ENCODE data around the gene AKIRIN1.
"Not testable (repeated sequence)": the region's sequence is repeated elsewhere in the genome, so short reads cannot be mapped to it uniquely, and the experiment has no call there.

Gene AKIRIN1

DNA sequence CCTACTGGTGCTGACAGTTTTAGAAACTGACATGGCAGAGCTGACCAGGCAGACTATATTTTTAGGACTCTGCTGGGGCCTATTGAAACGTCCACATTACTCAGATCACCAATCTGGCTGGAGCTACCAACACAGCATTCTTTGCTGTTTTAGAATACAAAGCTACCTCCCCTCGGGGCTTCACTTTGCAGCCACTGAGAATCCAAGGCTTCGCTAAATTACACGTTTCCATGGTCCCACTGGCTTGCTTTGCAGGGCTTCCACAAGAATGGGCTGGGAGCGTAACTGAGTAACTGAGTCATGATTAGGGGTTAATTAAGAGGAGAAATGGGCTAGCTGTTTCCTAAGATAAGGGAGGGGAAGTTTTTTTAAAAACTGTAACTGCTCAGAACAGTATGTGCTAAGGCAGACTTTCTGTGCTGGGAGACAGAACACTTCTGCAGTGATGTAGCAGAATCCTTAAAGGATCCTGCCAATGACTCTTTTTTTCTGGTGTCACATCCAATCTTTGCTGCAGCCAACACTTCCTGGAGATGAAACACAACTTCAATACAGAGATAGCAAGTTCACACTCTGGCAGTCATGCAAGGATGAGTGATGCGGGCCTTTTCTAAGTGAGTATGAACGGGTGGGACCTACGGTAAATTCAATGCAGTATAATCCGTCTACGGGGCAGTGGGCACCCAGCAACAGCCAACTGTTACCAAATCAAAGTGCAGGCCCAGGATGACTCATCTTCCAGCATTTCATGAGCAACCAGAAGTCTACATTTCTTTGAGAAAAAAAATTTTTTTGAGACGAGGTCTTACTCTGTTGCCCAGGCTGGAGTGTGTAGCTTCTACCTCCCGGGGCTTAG lies 56.5 kb downstream of the AKIRIN1 start:
- TF ChIP-seq, protein P1, sequence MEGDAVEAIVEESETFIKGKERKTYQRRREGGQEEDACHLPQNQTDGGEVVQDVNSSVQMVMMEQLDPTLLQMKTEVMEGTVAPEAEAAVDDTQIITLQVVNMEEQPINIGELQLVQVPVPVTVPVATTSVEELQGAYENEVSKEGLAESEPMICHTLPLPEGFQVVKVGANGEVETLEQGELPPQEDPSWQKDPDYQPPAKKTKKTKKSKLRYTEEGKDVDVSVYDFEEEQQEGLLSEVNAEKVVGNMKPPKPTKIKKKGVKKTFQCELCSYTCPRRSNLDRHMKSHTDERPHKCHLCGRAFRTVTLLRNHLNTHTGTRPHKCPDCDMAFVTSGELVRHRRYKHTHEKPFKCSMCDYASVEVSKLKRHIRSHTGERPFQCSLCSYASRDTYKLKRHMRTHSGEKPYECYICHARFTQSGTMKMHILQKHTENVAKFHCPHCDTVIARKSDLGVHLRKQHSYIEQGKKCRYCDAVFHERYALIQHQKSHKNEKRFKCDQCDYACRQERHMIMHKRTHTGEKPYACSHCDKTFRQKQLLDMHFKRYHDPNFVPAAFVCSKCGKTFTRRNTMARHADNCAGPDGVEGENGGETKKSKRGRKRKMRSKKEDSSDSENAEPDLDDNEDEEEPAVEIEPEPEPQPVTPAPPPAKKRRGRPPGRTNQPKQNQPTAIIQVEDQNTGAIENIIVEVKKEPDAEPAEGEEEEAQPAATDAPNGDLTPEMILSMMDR (IDR thresholded peaks at IDR 0.05) = no peak
- DNase-seq = no peak
- Mint-ChIP-seq H3K27ac (no peak overlapping the region), H3K9me3 (no peaks in the 10 kb centered on the region), H3K27me3 (ENCODE audit: low read depth, poor library complexity) (peaks cover 8% of the 10 kb centered on the region), H3K4me1 (peaks cover 36% of the 10 kb centered on the region), H3K4me3 (no peak overlapping the region), H3K36me3 (ENCODE audit: low read depth) (peaks cover 33% of the 10 kb centered on the region)

DNA sequence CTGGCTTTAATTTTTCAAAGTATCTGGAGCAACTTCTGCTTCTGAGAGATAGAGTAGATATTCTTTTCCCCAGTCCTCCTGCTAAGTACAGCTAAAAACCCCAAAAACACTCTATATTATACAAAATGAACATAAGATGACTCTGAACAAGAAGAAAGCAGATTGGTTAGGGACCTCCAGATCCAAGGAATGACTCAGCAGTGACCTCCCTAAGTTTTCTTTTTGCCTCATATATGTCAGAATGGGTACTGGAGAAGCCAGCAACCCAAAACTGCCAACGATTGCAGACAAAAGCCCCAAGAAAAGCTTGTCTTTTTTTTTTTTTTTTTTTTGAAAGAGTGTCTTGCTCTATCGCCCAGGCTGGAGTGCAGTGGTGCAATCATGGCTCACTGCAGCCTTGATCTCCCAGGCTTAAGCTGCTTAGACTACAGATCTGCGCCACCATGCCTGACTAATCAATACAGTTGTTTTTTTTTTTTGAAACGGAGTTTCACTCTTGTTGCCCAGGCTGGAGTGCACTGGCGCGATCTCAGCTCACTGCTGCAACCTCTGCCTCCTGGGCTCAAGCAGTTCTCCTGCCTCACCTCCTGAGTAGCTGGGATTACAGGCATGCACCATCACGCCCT lies 57.8 kb downstream of the AKIRIN1 start:
- Mint-ChIP-seq H3K4me3 (no peak overlapping the region), H3K27me3 (ENCODE audit: low read depth, poor library complexity) (peaks cover 8% of the 10 kb centered on the region), H3K36me3 (ENCODE audit: low read depth) (peaks cover 20% of the 10 kb centered on the region), H3K27ac (no peak overlapping the region), H3K9me3 (no peaks in the 10 kb centered on the region), H3K4me1 (peaks cover 43% of the 10 kb centered on the region)
- TF ChIP-seq, protein P1 (IDR thresholded peaks at IDR 0.05) = no peak
- no peak for DNase-seq

DNA sequence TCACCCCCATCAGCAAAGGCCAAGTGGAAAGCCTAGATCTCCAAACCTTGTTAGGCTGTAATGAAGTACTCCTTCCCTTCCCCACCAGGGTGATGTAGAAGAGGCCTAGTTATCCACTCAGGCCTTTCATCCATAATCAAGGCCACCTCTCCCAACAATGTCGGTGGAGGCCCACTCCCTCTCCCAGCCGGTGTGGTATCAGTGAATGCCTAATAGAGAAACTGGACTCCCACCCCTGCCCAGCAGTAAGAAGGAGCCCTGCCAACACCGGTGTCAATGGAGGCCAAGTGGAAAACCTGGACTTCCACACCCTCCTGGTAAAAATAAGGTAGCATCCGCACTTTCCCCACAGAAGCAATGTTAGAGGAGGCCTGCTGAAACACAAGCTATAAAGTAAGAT lies 58.9 kb downstream of the AKIRIN1 start:
- no peak for DNase-seq
- Mint-ChIP-seq H3K27ac (no peak overlapping the region), H3K9me3 (no peaks in the 10 kb centered on the region), H3K27me3 (ENCODE audit: low read depth, poor library complexity) (peaks cover 4% of the 10 kb centered on the region), H3K4me3 (no peak overlapping the region), H3K36me3 (ENCODE audit: low read depth) (peaks cover 20% of the 10 kb centered on the region), H3K4me1 (peaks cover 43% of the 10 kb centered on the region)
- TF ChIP-seq, protein P1 (IDR thresholded peaks at IDR 0.05) = no peak

DNA sequence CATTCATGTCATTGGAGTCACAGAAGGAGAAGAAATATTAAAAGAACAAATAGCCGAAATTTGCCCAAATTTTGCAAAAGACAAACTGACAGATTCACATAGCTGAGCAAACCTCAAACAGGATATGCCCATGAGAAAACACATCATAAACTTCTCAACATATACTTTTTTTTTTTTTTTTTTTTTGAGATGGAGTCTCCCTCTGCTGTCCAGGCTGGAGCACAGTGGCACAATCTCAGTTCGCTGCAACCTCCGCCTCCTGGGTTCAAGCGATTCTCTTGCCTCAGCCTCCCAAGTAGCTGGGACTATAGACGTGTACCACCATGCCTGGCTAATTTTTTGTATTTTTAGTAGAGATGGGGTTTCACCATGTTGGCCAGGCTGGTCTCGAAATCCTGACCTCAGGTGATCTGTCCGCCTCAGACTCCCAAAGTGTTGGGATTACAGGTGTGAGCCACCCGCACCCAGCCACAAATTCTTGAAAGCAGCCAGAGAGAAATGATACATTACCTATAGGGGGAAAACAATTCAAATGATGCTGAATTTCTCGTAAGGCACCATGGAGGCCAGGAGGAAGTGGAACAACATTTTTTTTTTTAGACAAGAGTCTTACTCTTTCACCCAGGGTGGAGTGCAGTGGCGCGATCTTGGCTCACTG lies 60.2 kb downstream of the AKIRIN1 start:
- H3K27me3 Mint-ChIP-seq (ENCODE audit: low read depth, poor library complexity); H3K9me3 Mint-ChIP-seq; DNase-seq; H3K4me3 Mint-ChIP-seq: not testable (repeated sequence)
- Mint-ChIP-seq H3K27ac (peak overlapping the region; percentile 92), H3K4me1 (peaks cover 43% of the 10 kb centered on the region), H3K36me3 (ENCODE audit: low read depth) (peaks cover 20% of the 10 kb centered on the region)

DNA sequence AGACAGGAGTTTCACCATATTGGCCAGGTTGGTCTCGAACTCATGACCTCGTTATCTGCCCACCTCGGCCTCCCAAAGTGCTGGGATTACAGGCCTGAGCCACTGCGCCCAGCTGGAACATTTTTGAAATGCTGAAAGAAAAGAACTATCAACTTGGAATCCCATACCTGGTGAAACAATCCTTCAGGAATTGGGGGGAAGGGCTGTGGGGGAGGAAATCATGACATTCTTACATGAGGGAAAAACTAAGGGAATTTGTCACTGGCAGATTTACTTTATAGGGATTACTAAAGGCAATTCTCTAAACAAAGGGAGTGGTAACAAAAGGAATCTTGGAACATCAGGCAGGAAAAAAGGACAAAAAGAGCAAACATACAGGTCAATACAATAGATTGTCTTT lies 60.9 kb downstream of the AKIRIN1 start:
- H3K27ac Mint-ChIP-seq = peak overlapping the region; percentile 85
- TF ChIP-seq, protein P1 (IDR thresholded peaks at IDR 0.05) = no peak
- peaks cover 21% of the 10 kb centered on the region for H3K36me3 Mint-ChIP-seq (ENCODE audit: low read depth)
- no peaks in the 10 kb centered on the region for H3K9me3 Mint-ChIP-seq
- no peaks in the 10 kb centered on the region for H3K27me3 Mint-ChIP-seq (ENCODE audit: low read depth, poor library complexity)
- H3K4me3 Mint-ChIP-seq = no peak overlapping the region
- DNase-seq = no peak
- peaks cover 37% of the 10 kb centered on the region for H3K4me1 Mint-ChIP-seq

DNA sequence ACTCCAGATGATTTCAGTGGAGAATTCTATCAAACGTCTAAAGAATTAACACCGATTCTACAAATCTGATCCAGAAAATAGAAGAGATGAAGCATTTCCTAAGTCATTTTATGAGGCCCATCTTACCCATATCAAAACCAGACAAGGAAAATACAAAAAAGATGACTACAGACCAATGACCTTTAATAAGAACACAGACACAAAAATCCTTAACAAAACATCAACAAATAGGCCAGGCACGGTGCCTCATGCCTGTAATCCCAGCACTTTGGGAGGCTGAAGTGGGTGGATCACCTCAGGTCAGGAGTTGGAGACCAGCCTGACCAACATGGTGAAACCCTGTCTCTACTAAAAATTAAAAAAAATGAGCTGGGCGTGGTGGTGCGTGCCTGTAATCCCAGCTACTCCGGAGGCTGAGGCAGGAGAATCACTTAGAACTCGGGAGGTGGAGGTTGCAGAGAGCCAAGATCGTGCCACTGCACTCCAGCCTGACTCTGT lies 64.2 kb downstream of the AKIRIN1 start:
- not testable (repeated sequence) for DNase-seq; H3K36me3 Mint-ChIP-seq (ENCODE audit: low read depth); H3K27ac Mint-ChIP-seq; H3K4me3 Mint-ChIP-seq; H3K9me3 Mint-ChIP-seq; H3K27me3 Mint-ChIP-seq (ENCODE audit: low read depth, poor library complexity)
- peaks cover 20% of the 10 kb centered on the region for H3K4me1 Mint-ChIP-seq

Data from nephron progenitor cell (in vitro differentiated cells).